ENCODE measurements around the gene SGSM1.

GRCh38 chr22:24830205-24830979 lies 24.4 kb downstream of the SGSM1 start:
- no peak for TF ChIP-seq CTCF (IDR thresholded peaks at IDR 0.05 in 4 of 5, conservative IDR thresholded peaks at IDR 0.05 in 1 of 5)
- no peak for TF ChIP-seq POLR2A (IDR thresholded peaks at IDR 0.05)

Data from gastrocnemius medialis (tissue), 4 donors.